GM19438 (cell line): ENCODE data around the gene SLC1A4.
A peak's percentile ranks its signal among the peaks of the same experiment; 100 is the strongest.

Experiments used
- ATAC-seq: cut with Tn5 transposase; IDR thresholded peaks from one replicate; pipeline ENCODE4 v1.9.1; 2021; ENCODE audit warnings: low read depth; ENCODE audit not compliant: unreplicated experiment

The SLC1A4 gene

GRCh38 chr2:64989126-64989981, at the start of gene SLC1A4:
TSS of gene SLC1A4 (plus strand) at chr2:64989399. CDS start at chr2:64989644, 245 bp downstream.
- ATAC-seq, result peak; percentile 66

- no peak for ATAC-seq
These were observed 48.1 kb upstream of the SLC1A4 start for GRCh38 chr2:64941143-64941542.

DNA sequence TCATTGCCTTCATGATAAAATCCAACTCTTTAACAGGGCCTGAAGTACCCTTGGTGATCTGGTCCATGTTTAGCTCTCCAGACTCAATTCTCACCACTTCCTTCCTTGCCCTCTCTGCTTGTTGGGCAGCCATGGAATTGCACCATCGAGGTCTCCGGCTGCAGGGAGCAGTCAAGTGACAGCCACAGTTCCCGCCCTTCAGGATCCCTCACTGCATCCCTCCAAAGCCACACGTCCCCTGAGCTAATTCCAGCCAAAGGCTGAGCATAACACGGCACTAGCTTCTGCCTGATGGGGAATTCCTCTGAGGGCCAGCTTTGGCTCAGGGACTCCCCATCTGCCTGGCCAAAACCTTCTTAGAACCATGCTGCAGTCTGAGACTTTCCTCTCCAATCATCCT, 47.4 kb upstream of the SLC1A4 start:
- no peak for ATAC-seq

DNA sequence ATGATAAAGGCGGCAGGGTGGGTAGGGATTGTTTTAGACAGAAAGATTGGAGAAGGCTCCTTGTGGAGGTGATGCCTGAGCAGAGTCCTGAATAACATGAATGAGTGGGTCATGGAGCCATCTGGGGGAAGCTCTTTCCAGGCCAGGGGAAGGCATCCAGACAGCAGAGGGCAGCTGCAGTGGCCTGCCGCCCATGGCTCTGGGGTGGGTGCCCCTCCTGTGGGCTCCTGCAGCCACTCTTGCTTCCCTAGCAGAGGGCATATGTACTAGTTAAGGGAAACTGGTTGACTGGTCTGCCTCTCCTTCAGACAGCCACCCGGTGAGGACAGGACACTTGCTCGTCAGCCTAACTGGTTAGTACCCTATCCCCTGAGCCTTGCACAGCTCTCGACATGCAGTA, 46.5 kb upstream of the SLC1A4 start:
- no peak for ATAC-seq

- no peak for ATAC-seq
These were observed 45.6 kb upstream of the SLC1A4 start for GRCh38 chr2:64943387-64944150.

- ATAC-seq, result no peak
These were observed 44.7 kb upstream of the SLC1A4 start for GRCh38 chr2:64944484-64944883.

DNA sequence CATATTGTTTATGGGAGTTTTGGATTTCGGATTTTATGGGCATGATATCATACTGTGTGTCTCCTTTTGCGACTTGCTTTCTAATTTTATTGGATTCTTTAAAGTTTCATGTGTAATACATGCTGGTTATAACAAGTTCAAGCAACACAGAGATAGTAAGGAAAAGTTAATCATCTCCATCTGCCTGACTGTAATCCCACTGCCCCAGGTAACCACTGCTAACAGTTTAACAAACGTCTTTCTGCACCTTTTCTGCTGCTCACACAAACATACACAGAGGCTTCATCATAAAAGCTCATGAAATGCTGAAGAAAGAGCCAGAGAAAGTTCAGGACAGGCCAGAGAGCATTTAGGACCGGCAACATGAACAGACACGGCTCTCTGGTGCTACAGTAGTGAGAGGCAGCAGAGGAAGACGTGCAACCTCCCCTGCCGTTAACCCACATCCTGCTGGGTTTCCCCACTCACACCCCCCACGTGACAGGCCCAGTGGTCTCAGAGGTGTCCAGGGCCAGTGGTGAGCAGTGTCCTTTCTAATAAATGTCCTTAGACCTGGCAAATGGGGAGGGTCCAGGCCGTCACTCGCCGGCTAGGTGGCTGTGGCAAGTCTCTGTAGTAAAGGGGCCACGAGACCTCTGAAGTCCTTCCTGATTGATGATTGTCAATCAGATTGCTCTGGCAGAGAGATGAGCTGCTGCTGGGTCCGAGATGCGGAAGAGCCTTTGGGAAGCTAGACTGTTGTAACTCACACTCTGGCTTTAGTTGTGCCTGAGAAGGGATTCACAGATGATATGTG, 43.0 kb upstream of the SLC1A4 start:
- peak; percentile 92 for ATAC-seq

- no peak for ATAC-seq
These were observed 42.4 kb upstream of the SLC1A4 start for GRCh38 chr2:64946769-64947247.

DNA sequence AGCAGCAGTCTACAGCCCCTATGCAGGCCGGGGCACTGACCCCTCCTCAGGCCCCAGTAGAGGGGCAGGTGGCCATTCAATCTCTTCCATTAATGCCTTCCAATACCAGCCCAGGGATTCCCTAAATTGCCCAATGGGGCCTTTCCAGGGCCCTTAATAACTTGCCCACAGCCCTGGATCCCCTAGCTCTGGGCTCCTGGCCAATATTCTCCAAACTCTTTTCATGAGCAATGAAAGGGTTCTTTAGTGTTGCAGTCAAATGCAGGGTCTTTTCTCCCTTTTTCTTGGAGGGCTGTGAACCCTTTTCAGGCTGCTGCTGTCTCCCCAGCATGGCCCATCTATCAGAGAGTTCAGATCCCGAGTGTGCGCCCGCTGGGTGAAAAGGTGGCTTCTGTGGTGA, 41.3 kb upstream of the SLC1A4 start:
- no peak for ATAC-seq

DNA sequence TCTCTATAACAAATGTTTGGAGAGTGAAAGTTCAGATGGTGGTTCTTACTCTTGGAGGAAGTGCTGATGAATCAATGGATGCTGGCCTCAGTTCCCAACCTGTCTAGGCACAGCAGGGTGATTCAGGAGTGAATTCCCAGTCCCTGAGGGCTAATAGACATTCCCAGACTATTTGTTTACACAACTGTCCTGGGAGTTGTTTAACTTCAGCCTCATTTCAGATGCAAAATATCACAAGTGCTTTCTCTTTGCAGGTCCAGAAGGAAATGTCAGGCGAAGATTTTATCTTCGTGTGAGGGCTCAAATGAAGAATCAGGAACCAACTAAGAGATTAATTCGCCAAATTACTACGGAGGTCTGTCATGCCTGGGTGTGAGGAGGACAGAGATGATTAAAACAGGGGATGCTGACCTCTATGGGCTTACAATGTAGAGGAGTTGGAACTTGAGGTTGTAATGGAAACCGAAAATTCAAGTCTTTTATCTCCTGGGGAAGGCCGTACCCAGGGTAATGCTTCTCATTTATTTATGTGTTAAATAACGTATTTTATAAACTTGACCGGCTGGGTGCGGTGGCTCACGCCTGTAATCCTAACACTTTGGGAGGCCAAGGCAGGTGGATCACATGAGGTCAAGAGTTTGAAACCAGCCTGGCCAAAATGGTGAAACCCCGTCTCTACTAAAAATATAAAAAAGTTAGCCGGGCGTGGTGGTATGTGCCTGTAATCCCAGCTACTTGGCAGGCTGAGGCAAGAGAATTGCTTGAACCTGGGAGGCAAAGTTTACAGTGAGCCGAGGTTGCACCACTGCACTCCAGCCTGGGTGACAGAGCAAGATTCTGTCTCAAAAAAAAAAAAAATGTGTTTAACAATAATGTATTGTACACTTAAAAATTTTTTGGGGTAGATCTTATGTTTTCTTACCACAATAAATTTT, 38.7 kb upstream of the SLC1A4 start:
- no peak for ATAC-seq

- no peak for ATAC-seq
These were observed 37.8 kb upstream of the SLC1A4 start for GRCh38 chr2:64951306-64951953.

GRCh38 chr2:64952096-64952495, 37.1 kb upstream of the SLC1A4 start:
- no peak for ATAC-seq

- no peak for ATAC-seq
These were observed 36.4 kb upstream of the SLC1A4 start for GRCh38 chr2:64952511-64953482.

DNA sequence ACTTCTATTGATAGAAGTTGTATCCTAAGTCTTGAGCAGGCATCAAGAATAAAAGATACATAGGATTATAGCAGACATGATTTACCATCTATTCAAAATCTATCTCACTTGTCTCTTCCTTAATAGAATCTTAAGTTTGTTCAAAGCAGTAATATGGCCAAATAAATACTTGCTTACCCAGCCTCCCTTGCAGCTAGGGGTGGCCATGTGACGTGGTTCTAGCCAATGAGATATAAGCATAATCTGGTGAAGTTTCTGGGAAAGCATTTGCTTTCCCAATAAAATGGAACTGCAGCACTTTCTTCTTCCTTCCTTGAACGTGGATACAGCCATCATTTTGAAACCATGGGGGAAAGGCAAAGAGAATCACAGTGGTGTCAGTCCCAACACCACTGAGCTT, 33.7 kb upstream of the SLC1A4 start:
- ATAC-seq, result no peak

DNA sequence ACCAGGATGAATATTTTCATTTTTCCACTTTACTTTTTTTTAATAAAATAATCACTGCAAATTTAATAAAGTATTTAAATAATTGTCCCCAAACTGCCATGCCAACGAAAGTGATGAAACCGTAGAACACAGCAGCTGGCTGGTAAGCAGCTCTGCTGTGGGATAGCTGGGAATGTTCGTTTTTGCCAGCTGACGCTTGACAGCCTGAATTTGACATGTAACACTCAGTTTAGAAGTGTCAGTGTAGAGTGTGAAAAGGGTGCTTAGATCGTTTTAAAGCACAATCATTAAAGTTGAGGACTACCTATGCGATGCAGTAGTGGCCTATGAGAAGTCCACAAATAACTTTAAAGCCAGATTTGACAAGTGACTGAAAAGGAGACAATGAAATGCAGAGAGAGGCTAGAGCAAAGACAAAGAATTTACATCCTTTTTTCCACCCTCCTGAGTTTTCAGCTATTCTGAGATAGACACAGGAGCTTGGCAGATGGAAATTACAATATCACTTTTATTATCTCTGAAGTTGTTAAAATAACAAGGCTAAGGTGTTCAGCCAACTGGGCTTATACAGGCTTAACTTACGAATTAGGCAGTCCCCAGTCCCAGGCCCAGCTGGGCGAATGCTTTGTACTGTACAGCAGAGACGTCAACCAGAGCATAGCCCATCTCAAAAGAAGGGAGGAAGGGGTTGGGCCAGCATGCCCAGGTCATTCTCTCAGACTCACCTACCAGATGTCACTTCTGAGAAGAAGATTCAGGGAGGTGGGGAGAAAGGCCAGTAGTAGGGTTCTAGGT, 31.9 kb upstream of the SLC1A4 start:
- no peak for ATAC-seq

DNA sequence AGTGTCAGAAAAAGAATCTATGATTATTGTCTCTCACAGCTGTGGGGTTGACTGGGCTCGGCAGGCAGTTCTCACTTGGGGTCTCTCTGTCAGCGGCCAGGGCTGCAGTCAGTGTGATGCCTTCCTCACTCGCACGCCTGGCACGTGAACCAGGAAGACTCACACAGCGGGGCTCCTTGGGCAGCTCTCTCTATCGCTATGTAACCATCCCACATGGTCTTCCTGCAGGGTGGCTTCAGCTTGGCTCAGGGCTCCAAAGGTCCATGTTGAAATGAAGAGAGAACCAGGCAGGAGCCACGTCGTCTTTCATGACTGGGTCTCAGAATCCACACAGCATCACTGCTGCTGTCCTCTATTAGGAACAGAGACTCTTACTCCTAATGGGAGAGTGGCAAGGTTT, 30.6 kb upstream of the SLC1A4 start:
- no peak for ATAC-seq

DNA sequence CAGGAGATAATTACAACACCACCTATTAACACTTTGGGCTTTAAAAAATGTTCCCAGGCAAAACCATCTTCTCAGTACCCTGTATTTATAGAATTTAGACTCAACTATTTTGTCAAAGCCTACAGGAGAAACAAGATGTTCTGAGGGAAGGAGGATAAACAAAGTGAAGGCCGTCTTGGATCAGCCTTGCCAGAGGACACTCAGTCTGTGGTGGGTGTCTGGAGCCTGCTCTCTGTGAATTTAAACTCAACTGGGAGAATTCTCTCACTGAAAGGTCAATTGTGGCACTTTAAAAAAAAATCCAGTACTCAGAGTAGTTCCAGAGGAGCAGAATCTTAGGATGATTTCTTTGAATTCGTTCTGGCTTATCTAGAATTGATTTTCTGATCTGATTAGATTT, 28.4 kb upstream of the SLC1A4 start:
- ATAC-seq, result no peak
